Karpas-422 (cell line): ENCODE measurements around the gene RNF4. TPM values are rescaled to one million over a fixed set of nuclear protein-coding genes. Genes with fewer than 3 reads are reported as not detected.

Experiments
- DNase-seq: peaks from one replicate; pipeline ENCODE4 v3.0.0-alpha.2; 2015
- H2AFZ ChIP-seq: fragments of 200-600 bp; sonication (generic); 2 replicates; pipeline ENCODE4 v1.6.1; 2014; ENCODE audit warnings: antibody characterized with exemption, low read length, mixed read lengths
- H3K27ac ChIP-seq: fragments of 200-600 bp; sonication (generic); 2 replicates; pipeline ENCODE4 v1.5.1; 2014; ENCODE audit warnings: mild to moderate bottlenecking, low read length, moderate library complexity
- H3K27me3 ChIP-seq: fragments of 200-600 bp; sonication (generic); 2 replicates; pipeline ENCODE4 v1.6.1; 2014; ENCODE audit warnings: low read length, mixed read lengths
- H3K36me3 ChIP-seq: fragments of 200-600 bp; sonication (generic); 2 replicates; pipeline ENCODE4 v1.6.1; 2014; ENCODE audit warnings: low read length, mixed read lengths; ENCODE audit not compliant: insufficient read depth
- H3K4me1 ChIP-seq: fragments of 200-600 bp; sonication (generic); 2 replicates; pipeline ENCODE4 v1.6.1; 2014; ENCODE audit warnings: mild to moderate bottlenecking, low read length, mixed read lengths
- H3K4me2 ChIP-seq: fragments of 200-600 bp; sonication (generic); 2 replicates; pipeline ENCODE4 v1.6.1; 2014; ENCODE audit warnings: low read length, low read depth, mild to moderate bottlenecking; ENCODE audit not compliant: poor library complexity, severe bottlenecking
- H3K4me3 ChIP-seq: fragments of 200-600 bp; sonication (generic); 2 replicates; pipeline ENCODE4 v1.5.1; 2014; ENCODE audit warnings: mild to moderate bottlenecking, antibody characterized with exemption, low read length, mixed read lengths
- H3K79me2 ChIP-seq: fragments of 200-600 bp; sonication (generic); 2 replicates; pipeline ENCODE4 v1.6.1; 2014; ENCODE audit warnings: mild to moderate bottlenecking, low read length, mixed read lengths
- H3K9ac ChIP-seq: fragments of 200-600 bp; sonication (generic); 2 replicates; pipeline ENCODE4 v1.6.0; 2014; ENCODE audit warnings: low read length
- H3K9me2 ChIP-seq: fragments of 200-600 bp; sonication (generic), shearing (Covaris generic); replicated peaks from 2 replicates; pipeline ENCODE4 v1.6.0; 2014; ENCODE audit warnings: mild to moderate bottlenecking, low read length, moderate library complexity; ENCODE audit not compliant: insufficient read depth
- H3K9me3 ChIP-seq: fragments of 300-700, 200-600 bp; sonication (generic); 2 replicates; pipeline ENCODE4 v1.6.1; 2014; ENCODE audit warnings: low read length, mixed read lengths
- H4K20me1 ChIP-seq: fragments of 200-600 bp; sonication (generic); 2 replicates; pipeline ENCODE4 v1.6.1; 2014; ENCODE audit warnings: mild to moderate bottlenecking, antibody characterized with exemption, low read length, low read depth; ENCODE audit not compliant: insufficient read depth
- total RNA-seq: library from RNA; depleted of rRNA; stranded (reverse); fragments of >200 nt; shearing (Covaris generic); gene quantifications from 2 replicates; pipeline ENCODE4 v1.2.3, GENCODE V29; 2014; ENCODE audit warnings: low replicate concordance

RNF4 gene
- total RNA-seq, 1 experiment from 2014 or later = 84.8 TPM

- peaks cover 58% of the 10 kb centered on the region for H3K4me1 ChIP-seq
- H3K79me2 ChIP-seq = peaks cover 98% of the 10 kb centered on the region
- peak overlapping the region; percentile 63 for H3K27ac ChIP-seq
- no peaks in the 10 kb centered on the region for H3K27me3 ChIP-seq
- peak overlapping the region; percentile 10; the same call in 1 of the 2 replicates for H3K4me3 ChIP-seq
- H2AFZ ChIP-seq = no peak overlapping the region
- no peaks in the 10 kb centered on the region for H3K9me2 ChIP-seq
- peak overlapping the region; percentile 54 for H3K4me2 ChIP-seq
- H3K36me3 ChIP-seq = peaks cover 11% of the 10 kb centered on the region; the same call in 1 of the 2 replicates
- DNase-seq = peak; percentile 89
- H4K20me1 ChIP-seq = peaks cover 89% of the 10 kb centered on the region
- H3K9me3 ChIP-seq = no peaks in the 10 kb centered on the region
- H3K9ac ChIP-seq = peak overlapping the region; percentile 40
Observed at GRCh38 chr4:2484993-2485392, 16.1 kb downstream of the RNF4 start.

GRCh38 chr4:2485956-2486355 lies 17.1 kb downstream of the RNF4 start:
- Histone ChIP-seq H4K20me1 (peaks cover 88% of the 10 kb centered on the region), H3K79me2 (peaks cover 98% of the 10 kb centered on the region), H2AFZ (no peak overlapping the region), H3K4me3 (no peak overlapping the region), H3K27me3 (no peaks in the 10 kb centered on the region), H3K36me3 (peaks cover 19% of the 10 kb centered on the region; the same call in 1 of the 2 replicates), H3K9me3 (no peaks in the 10 kb centered on the region), H3K4me1 (peaks cover 49% of the 10 kb centered on the region), H3K9me2 (no peaks in the 10 kb centered on the region), H3K27ac (no peak overlapping the region), H3K9ac (no peak overlapping the region), H3K4me2 (no peak overlapping the region)
- DNase-seq = no peak

GRCh38 chr4:2486981-2487380 lies 18.1 kb downstream of the RNF4 start:
- H3K9ac ChIP-seq = no peak overlapping the region
- no peak for DNase-seq
- no peak overlapping the region for H3K27ac ChIP-seq
- no peaks in the 10 kb centered on the region for H3K27me3 ChIP-seq
- H3K4me1 ChIP-seq = peaks cover 38% of the 10 kb centered on the region
- peaks cover 22% of the 10 kb centered on the region; the same call in 1 of the 2 replicates for H3K36me3 ChIP-seq
- no peaks in the 10 kb centered on the region for H3K9me3 ChIP-seq
- H3K9me2 ChIP-seq = no peaks in the 10 kb centered on the region
- H4K20me1 ChIP-seq = peaks cover 84% of the 10 kb centered on the region
- H3K4me3 ChIP-seq = no peak overlapping the region
- peaks cover 95% of the 10 kb centered on the region for H3K79me2 ChIP-seq
- H3K4me2 ChIP-seq = no peak overlapping the region
- no peak overlapping the region for H2AFZ ChIP-seq

DNA sequence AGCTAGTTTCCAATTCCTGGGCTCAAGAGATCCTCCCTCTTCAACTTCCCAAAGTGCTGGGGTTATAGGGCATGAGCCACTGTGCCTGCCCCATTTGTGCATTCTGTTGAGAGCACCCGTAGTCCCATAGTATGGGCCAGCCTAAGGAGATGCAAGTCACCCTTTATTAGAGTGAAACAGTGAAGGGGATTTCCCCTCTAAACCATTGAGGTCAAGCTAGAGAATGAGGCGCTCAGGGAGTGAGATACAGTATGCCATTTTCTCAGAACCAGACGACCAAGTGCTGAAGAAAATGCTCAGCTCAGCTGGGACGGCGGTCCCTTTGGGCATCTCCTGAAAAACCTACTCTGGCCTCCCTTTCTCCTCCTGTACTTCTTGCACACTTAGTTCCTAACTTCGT lies 18.7 kb downstream of the RNF4 start:
- no peaks in the 10 kb centered on the region for H3K27me3 ChIP-seq
- peaks cover 95% of the 10 kb centered on the region for H3K79me2 ChIP-seq
- no peak overlapping the region for H3K27ac ChIP-seq
- H3K4me2 ChIP-seq = no peak overlapping the region
- no peaks in the 10 kb centered on the region for H3K9me2 ChIP-seq
- peaks cover 84% of the 10 kb centered on the region for H4K20me1 ChIP-seq
- no peak for DNase-seq
- H3K9ac ChIP-seq = no peak overlapping the region
- H3K4me3 ChIP-seq = no peak overlapping the region
- H3K9me3 ChIP-seq = no peaks in the 10 kb centered on the region
- H3K36me3 ChIP-seq = peaks cover 29% of the 10 kb centered on the region; the same call in 1 of the 2 replicates
- H2AFZ ChIP-seq = no peak overlapping the region
- H3K4me1 ChIP-seq = peaks cover 32% of the 10 kb centered on the region

GRCh38 chr4:2489081-2489805 lies 20.3 kb downstream of the RNF4 start:
- H2AFZ ChIP-seq = no peak overlapping the region
- H3K9me2 ChIP-seq = no peaks in the 10 kb centered on the region
- H3K9me3 ChIP-seq = no peaks in the 10 kb centered on the region
- no peak overlapping the region for H3K9ac ChIP-seq
- no peaks in the 10 kb centered on the region for H3K27me3 ChIP-seq
- no peak overlapping the region for H3K27ac ChIP-seq
- no peak overlapping the region for H3K4me2 ChIP-seq
- H3K36me3 ChIP-seq = peaks cover 37% of the 10 kb centered on the region; the same call in 1 of the 2 replicates
- no peak for DNase-seq
- H3K4me1 ChIP-seq = peaks cover 17% of the 10 kb centered on the region
- peaks cover 93% of the 10 kb centered on the region for H3K79me2 ChIP-seq
- no peak overlapping the region for H3K4me3 ChIP-seq
- peaks cover 79% of the 10 kb centered on the region for H4K20me1 ChIP-seq

- Histone ChIP-seq H3K9me2 (no peaks in the 10 kb centered on the region), H3K4me2 (no peak overlapping the region), H4K20me1 (peaks cover 75% of the 10 kb centered on the region), H3K4me3 (no peak overlapping the region), H3K4me1 (peaks cover 10% of the 10 kb centered on the region), H3K79me2 (peaks cover 92% of the 10 kb centered on the region), H3K9me3 (no peaks in the 10 kb centered on the region), H3K27me3 (no peaks in the 10 kb centered on the region), H3K36me3 (peaks cover 41% of the 10 kb centered on the region), H2AFZ (no peak overlapping the region), H3K27ac (no peak overlapping the region), H3K9ac (no peak overlapping the region)
- no peak for DNase-seq
Observed at GRCh38 chr4:2489841-2490552, 21.1 kb downstream of the RNF4 start.

- Histone ChIP-seq H3K4me1 (peaks cover 28% of the 10 kb centered on the region), H4K20me1 (peaks cover 61% of the 10 kb centered on the region)
Observed at GRCh38 chr4:2492970-2493369, 24.1 kb downstream of the RNF4 start.

DNA sequence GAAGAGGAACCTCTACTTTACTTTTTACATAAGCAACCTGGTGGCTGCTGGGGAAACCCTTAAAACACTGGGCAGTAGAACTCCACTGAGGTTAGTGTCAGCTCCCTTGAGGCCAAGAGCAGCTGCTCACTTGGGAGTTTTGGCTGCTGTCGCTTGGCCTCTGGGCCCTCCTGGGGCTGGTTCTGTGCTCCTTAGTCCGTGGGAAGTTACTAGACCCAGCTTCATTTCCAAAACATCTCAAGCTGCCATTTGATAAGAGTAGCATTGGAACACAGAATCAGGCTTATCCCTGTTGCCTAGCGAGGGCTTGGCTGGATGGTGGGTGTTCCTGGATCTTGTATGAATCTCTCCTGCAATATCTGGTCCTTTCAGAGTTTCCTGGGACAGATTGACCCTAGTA lies 26.1 kb downstream of the RNF4 start:
- no peaks in the 10 kb centered on the region for H3K9me3 ChIP-seq
- H3K27ac ChIP-seq = no peak overlapping the region

More at GRCh38 chr4:2492970-2493369, 24.1 kb downstream of the RNF4 start:
- no peaks in the 10 kb centered on the region for H3K27me3 ChIP-seq
- no peaks in the 10 kb centered on the region for H3K9me3 ChIP-seq
- no peak overlapping the region for H3K27ac ChIP-seq
- no peak overlapping the region for H3K4me3 ChIP-seq
- DNase-seq = no peak
- peaks cover 89% of the 10 kb centered on the region for H3K79me2 ChIP-seq
- no peaks in the 10 kb centered on the region for H3K9me2 ChIP-seq
- no peak overlapping the region for H2AFZ ChIP-seq
- H3K9ac ChIP-seq = no peak overlapping the region
- H3K4me2 ChIP-seq = no peak overlapping the region
- H3K36me3 ChIP-seq = peaks cover 63% of the 10 kb centered on the region

More for the DNA sequence above, 26.1 kb downstream of the RNF4 start:
- no peak overlapping the region for H3K9ac ChIP-seq
- H3K4me2 ChIP-seq = no peak overlapping the region
- peaks cover 47% of the 10 kb centered on the region for H4K20me1 ChIP-seq
- no peak for DNase-seq
- H3K4me1 ChIP-seq = peaks cover 29% of the 10 kb centered on the region
- H3K36me3 ChIP-seq = peaks cover 60% of the 10 kb centered on the region
- no peak overlapping the region for H3K4me3 ChIP-seq
- no peak overlapping the region for H2AFZ ChIP-seq
- H3K27me3 ChIP-seq = no peaks in the 10 kb centered on the region
- H3K9me2 ChIP-seq = no peaks in the 10 kb centered on the region
- peaks cover 77% of the 10 kb centered on the region for H3K79me2 ChIP-seq
